ENCODE measurements around the gene HPS1.
A peak's percentile ranks its signal among the peaks of the same experiment; 100 is the strongest.

Gene HPS1

GRCh38 chr10:98446661-98447221 lies at the start of gene HPS1:
TSS of gene HPS1 (minus strand) at chr10:98446935. CDS start at chr10:98443240, 3,695 bp downstream.
- DNase-seq, result peak; percentile 23 to 55 (median 54)

GRCh38 chr10:98492763-98493162 lies 46.0 kb upstream of the HPS1 start:
- no peak for DNase-seq

- DNase-seq, result no peak
These were observed 43.1 kb upstream of the HPS1 start for GRCh38 chr10:98489561-98490481.

GRCh38 chr10:98488669-98489430 lies 42.1 kb upstream of the HPS1 start:
- no peak for DNase-seq

GRCh38 chr10:98487649-98488048 lies 40.9 kb upstream of the HPS1 start:
- DNase-seq, result no peak

- no peak for DNase-seq
These were observed 39.7 kb upstream of the HPS1 start for GRCh38 chr10:98486421-98486820.

GRCh38 chr10:98485959-98486358 lies 39.2 kb upstream of the HPS1 start:
- no peak for DNase-seq

GRCh38 chr10:98483658-98484057 lies 36.9 kb upstream of the HPS1 start:
- DNase-seq, result no peak

- no peak for DNase-seq
These were observed 35.4 kb upstream of the HPS1 start for GRCh38 chr10:98482096-98482495.

- DNase-seq, result peak in 1 of 3 experiments; percentile 4
These were observed 34.7 kb upstream of the HPS1 start for GRCh38 chr10:98481404-98481945.

- no peak for DNase-seq
These were observed 31.9 kb upstream of the HPS1 start for GRCh38 chr10:98478430-98479222.

GRCh38 chr10:98477861-98478260 lies 31.1 kb upstream of the HPS1 start:
- DNase-seq, result no peak

GRCh38 chr10:98474628-98475027 lies 27.9 kb upstream of the HPS1 start:
- DNase-seq, result no peak

GRCh38 chr10:98472196-98472595 lies 25.5 kb upstream of the HPS1 start:
- DNase-seq, result peak in 2 of 3 experiments; percentile 6 to 56

GRCh38 chr10:98470850-98471249 lies 24.1 kb upstream of the HPS1 start:
- peak in 1 of 3 experiments; percentile 5 for DNase-seq

- peak in 1 of 3 experiments; percentile 2 for DNase-seq
These were observed 22.5 kb upstream of the HPS1 start for GRCh38 chr10:98469001-98469931.

- peak; percentile 37 to 83 (median 52) for DNase-seq
These were observed 21.0 kb upstream of the HPS1 start for GRCh38 chr10:98467506-98468318.

GRCh38 chr10:98466861-98467505 lies 20.2 kb upstream of the HPS1 start:
- peak in 1 of 3 experiments; percentile 12 for DNase-seq

- no peak for DNase-seq
These were observed 19.1 kb upstream of the HPS1 start for GRCh38 chr10:98465866-98466265.
